Activated CD4-positive, alpha-beta memory T cell treated with anti-CD3 and anti-CD28 coated beads for 36 hours (primary cell): ENCODE data around the gene CHAD. TPM values are rescaled to one million over a fixed set of nuclear protein-coding genes. Genes with fewer than 3 reads are reported as not detected.

Experiments used
- CTCF ChIA-PET: fragments of 350-600 bp; sonication (Branson Sonifier 250); formaldehyde crosslinking; loops from one replicate; lab custom pipeline; 2021; ENCODE audit warnings: antibody characterized with exemption, inconsistent platforms; lab: Charles Lee
- POLR2A ChIA-PET: fragments of 350-600 bp; sonication (Branson Sonifier 250); formaldehyde crosslinking; loops from one replicate; lab custom pipeline; 2021; ENCODE audit warnings: antibody characterized with exemption; lab: Charles Lee
- DNase-seq: peaks from one replicate; pipeline ENCODE4 v3.0.0-alpha.2; 2020
- H3K27ac Mint-ChIP-seq: one replicate; pipeline ENCODE4 v1.8.0; 2021; ENCODE audit warnings: mixed read lengths
- H3K27me3 Mint-ChIP-seq: one replicate; pipeline ENCODE4 v1.8.0; 2021; ENCODE audit warnings: mixed read lengths
- H3K36me3 Mint-ChIP-seq: one replicate; pipeline ENCODE4 v1.8.0; 2021; ENCODE audit warnings: mixed read lengths
- H3K4me1 Mint-ChIP-seq: one replicate; pipeline ENCODE4 v1.8.0; 2021; ENCODE audit warnings: low read depth, mixed read lengths
- H3K4me3 Mint-ChIP-seq: one replicate; pipeline ENCODE4 v1.8.0; 2021; ENCODE audit warnings: mild to moderate bottlenecking, mixed read lengths
- H3K9me3 Mint-ChIP-seq: one replicate; pipeline ENCODE4 v1.8.0; 2021; ENCODE audit warnings: mixed read lengths
- intact Hi-C: fragments of 100-400 bp; cut with micrococcal nuclease; formaldehyde crosslinking; loops from one replicate; pipeline ENCODE4 v1.15.1; 2023
- total RNA-seq, 2 experiments: library from RNA; stranded (reverse); gene quantifications; one replicate each; pipeline ENCODE4 v1.2.3, GENCODE V29; 2021

Gene CHAD
- total RNA-seq, 2 experiments from 2014 or later: not detected

DNA sequence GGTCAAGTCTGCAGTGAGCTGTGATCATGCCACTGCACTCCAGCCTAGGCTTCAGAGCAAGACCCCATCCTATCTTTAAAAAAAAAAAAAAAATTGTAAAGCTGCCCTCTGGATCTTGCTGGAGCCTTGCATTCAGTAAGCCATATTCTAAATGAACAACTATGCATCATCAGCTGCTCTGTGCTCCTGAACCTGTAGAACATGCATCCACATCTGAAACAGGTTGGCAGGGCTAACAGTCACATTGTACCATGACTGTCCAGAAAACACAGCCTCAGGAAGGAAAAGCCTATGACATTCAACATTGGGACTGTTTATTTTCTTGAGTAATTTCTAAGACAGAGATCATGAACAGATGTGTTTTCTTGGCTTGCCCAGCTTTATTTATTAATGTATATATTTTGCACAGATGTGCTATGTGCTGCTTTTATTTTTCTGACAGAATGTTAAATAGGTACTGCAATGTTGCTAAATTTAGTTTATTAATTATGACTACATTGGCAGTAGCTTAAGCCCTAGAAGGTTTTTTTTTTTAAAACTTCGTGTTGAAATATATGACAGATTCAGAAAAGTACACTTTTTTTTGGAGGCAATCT lies 22.9 kb downstream of the CHAD start:
- intact Hi-C loops: no loop called here
- no peaks in the 10 kb centered on the region for H3K27me3 Mint-ChIP-seq

DNA sequence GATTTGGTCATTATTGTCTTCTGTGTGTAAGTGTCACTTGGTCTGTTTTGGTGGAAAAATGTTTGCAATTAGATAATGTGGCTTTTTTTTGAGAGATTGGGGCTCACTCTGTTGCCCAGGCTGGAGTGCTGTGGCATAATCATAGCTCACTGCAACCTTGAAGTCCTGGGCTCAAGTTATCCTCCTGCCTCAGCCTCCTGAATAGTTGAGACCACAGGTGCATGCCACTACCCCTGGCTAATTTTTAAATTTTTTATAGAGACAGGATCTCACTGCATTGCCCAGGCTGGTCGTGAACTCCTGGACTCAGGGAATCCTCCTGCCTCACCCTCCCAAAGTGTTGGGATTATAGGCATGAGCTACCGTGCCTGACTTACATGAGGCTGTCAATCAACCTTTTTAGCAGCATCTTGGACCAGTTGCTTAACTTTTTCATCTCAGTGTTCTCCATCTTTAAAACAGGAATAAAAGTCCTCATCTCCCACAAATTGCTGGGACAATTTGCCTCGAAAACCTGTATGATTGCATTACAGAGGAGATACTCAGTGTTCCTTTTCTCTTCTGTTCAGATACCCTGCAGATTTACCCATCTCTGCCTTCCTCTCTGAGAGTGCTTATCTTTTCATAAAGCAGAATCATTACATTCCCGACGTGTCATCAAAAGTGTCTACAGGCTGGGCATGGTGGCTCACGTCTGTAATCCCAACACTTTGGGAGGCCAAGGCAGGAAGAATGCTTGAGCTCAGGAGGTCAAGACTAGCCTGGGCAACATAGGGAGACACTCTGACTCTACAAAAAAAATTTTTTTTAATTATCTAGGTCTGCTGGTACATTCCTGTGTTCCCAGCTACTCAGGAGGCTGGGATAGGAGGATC lies 23.6 kb downstream of the CHAD start:
- no peak overlapping the region for H3K27ac Mint-ChIP-seq
- no peaks in the 10 kb centered on the region for H3K36me3 Mint-ChIP-seq
- CTCF ChIA-PET: no interaction called here
- H3K4me1 Mint-ChIP-seq: no peaks in the 10 kb centered on the region
- H3K9me3 Mint-ChIP-seq: no peaks in the 10 kb centered on the region
- intact Hi-C loops: no loop called here
- DNase-seq: no peak
- H3K4me3 Mint-ChIP-seq: no peak overlapping the region
- no peaks in the 10 kb centered on the region for H3K27me3 Mint-ChIP-seq
- POLR2A ChIA-PET: no interaction called here

More for the DNA sequence above, 22.9 kb downstream of the CHAD start:
- DNase-seq: no peak
- no peaks in the 10 kb centered on the region for H3K36me3 Mint-ChIP-seq
- CTCF ChIA-PET: no interaction called here
- H3K9me3 Mint-ChIP-seq: no peaks in the 10 kb centered on the region
- POLR2A ChIA-PET: no interaction called here
- no peak overlapping the region for H3K27ac Mint-ChIP-seq
- H3K4me1 Mint-ChIP-seq: no peaks in the 10 kb centered on the region
- H3K4me3 Mint-ChIP-seq: no peak overlapping the region

- CTCF ChIA-PET: interaction anchor here (0.9 kb wide), 1 partner anchor 46 kb away, joined by 3 read pairs; no protein-coding TSS in a partner anchor
- intact Hi-C loops: no loop called here
- DNase-seq: no peak
- H3K4me1 Mint-ChIP-seq: no peaks in the 10 kb centered on the region
- no peaks in the 10 kb centered on the region for H3K36me3 Mint-ChIP-seq
- no peak overlapping the region for H3K4me3 Mint-ChIP-seq
- H3K9me3 Mint-ChIP-seq: no peaks in the 10 kb centered on the region
- POLR2A ChIA-PET: interaction anchor here (1.2 kb wide), 1 partner anchor 18 kb away, joined by 3 read pairs; no protein-coding TSS in a partner anchor
- no peaks in the 10 kb centered on the region for H3K27me3 Mint-ChIP-seq
- H3K27ac Mint-ChIP-seq: no peak overlapping the region
Measured at GRCh38 chr17:50443505-50443974, 25.1 kb downstream of the CHAD start.

GRCh38 chr17:50440838-50441829 lies 27.5 kb downstream of the CHAD start:
- Mint-ChIP-seq H3K27ac (no peak overlapping the region), H3K9me3 (no peaks in the 10 kb centered on the region), H3K27me3 (no peaks in the 10 kb centered on the region), H3K4me1 (no peaks in the 10 kb centered on the region), H3K36me3 (no peaks in the 10 kb centered on the region), H3K4me3 (no peak overlapping the region)
- intact Hi-C loops: no loop called here
- DNase-seq: no peak
- ChIA-PET CTCF (no interaction called here), POLR2A (no interaction called here)

GRCh38 chr17:50440172-50440837 lies 28.4 kb downstream of the CHAD start:
- intact Hi-C loops: no loop called here
- Mint-ChIP-seq H3K4me1 (no peaks in the 10 kb centered on the region), H3K27ac (no peak overlapping the region), H3K36me3 (no peaks in the 10 kb centered on the region), H3K27me3 (no peaks in the 10 kb centered on the region), H3K9me3 (no peaks in the 10 kb centered on the region), H3K4me3 (no peak overlapping the region)
- ChIA-PET CTCF (no interaction called here), POLR2A (no interaction called here)
- DNase-seq: no peak

DNA sequence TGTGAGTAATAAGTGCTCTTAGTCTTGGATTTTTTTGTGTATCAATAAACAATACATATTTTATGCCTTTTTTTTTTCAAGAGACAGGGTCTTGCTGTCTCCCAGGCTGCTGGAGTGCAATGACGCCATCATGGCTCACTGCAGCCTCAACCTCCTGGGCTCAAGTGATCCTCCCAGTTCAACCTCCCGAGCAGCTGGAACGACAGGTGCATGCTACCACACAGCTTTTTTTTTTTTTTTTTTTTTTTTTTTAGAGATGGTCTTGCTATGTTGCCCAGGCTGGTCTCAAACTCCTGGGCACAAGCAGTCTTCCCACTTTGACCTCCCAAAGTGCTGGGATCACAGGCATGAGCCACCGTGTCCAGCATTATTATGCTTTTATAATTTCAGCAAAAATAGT lies 29.7 kb downstream of the CHAD start:
- Mint-ChIP-seq H3K27ac (no peak overlapping the region), H3K4me1 (no peaks in the 10 kb centered on the region), H3K36me3 (no peaks in the 10 kb centered on the region), H3K27me3 (no peaks in the 10 kb centered on the region), H3K4me3 (no peak overlapping the region), H3K9me3 (no peaks in the 10 kb centered on the region)
- POLR2A ChIA-PET: no interaction called here
- intact Hi-C loops: no loop called here
- CTCF ChIA-PET: no interaction called here
- DNase-seq: no peak

DNA sequence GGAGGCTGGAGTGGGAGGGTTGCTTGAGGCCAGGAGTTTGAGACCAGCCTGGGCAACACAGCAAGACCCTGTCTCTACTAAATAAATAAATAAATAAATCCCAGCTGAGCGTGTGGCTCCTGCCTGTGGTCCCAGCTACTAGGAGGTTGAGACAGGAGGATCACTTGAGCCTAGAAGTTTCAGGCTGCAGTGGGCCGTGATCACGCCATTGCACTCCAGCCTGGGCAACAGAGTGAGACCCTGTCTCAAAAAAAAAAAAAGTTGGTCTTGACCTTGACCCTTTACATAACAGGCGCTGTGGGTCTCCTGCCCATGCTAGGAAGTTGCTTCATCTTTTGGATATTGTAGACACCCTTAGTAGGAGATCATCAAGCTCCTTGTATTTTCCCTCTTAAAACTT lies 31.3 kb downstream of the CHAD start:
- CTCF ChIA-PET: no interaction called here
- DNase-seq: no peak

DNA sequence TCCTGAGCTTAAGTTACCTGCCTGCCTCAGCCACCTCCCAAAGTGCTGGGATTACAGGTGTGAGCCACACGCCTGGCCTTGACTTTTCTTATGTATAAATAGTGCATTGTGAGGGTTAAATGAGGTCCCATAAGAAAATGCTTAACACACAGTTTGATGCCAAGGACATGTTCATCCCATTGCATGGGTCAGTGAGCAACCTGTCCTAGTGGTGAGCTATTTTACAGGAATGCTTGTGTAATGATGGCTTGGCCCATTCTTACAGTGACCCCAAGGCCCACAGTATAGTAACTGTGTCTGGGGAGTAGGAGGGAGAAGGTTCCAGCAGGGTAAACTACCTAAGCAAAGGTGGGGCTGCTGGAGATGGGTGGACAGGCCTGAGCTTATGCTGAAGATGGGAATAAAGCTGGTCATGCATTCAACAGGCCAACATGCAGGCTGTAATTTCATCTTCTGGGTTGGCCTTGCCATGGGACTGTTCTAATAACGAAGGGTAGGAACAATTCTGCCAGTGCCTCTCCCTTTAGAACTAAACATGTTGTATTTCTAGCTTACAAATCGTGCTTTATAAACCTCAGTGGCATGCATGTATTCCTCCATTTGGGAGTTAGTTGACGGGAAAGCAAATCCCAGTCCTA lies 36.4 kb downstream of the CHAD start:
- Mint-ChIP-seq H3K27ac (no peak overlapping the region), H3K9me3 (no peaks in the 10 kb centered on the region), H3K4me1 (peaks cover 7% of the 10 kb centered on the region), H3K4me3 (no peak overlapping the region), H3K36me3 (no peaks in the 10 kb centered on the region), H3K27me3 (no peaks in the 10 kb centered on the region)
- DNase-seq: no peak
- intact Hi-C loops: no loop called here
- ChIA-PET POLR2A (no interaction called here), CTCF (interaction anchor here (0.9 to 1.3 kb wide), 2 partner anchors 10 to 47 kb away, joined by 3 read pairs; no protein-coding TSS in a partner anchor)

More for the DNA sequence above, 31.3 kb downstream of the CHAD start:
- no peaks in the 10 kb centered on the region for H3K36me3 Mint-ChIP-seq
- H3K4me1 Mint-ChIP-seq: no peaks in the 10 kb centered on the region
- intact Hi-C loops: no loop called here
- POLR2A ChIA-PET: no interaction called here
- H3K27ac Mint-ChIP-seq: no peak overlapping the region
- no peaks in the 10 kb centered on the region for H3K9me3 Mint-ChIP-seq
- H3K27me3 Mint-ChIP-seq: no peaks in the 10 kb centered on the region
- H3K4me3 Mint-ChIP-seq: no peak overlapping the region

GRCh38 chr17:50430821-50431618 lies 37.7 kb downstream of the CHAD start:
- intact Hi-C loops: no loop called here
- H3K9me3 Mint-ChIP-seq: no peaks in the 10 kb centered on the region
- H3K4me1 Mint-ChIP-seq: peaks cover 14% of the 10 kb centered on the region
- ChIA-PET POLR2A (interaction anchor here (0.9 kb wide), 1 partner anchor 34 kb away, joined by 4 read pairs; the partner anchor contains the start of gene LRRC59), CTCF (interaction anchor here (0.9 to 2.6 kb wide), 5 partner anchors 9 to 159 kb away, joined by 3 to 9 read pairs (median 3); partner anchors contain the start of gene LRRC59)
- H3K27me3 Mint-ChIP-seq: no peaks in the 10 kb centered on the region
- no peak overlapping the region for H3K4me3 Mint-ChIP-seq
- no peak overlapping the region for H3K27ac Mint-ChIP-seq
- no peak for DNase-seq
- H3K36me3 Mint-ChIP-seq: no peaks in the 10 kb centered on the region

GRCh38 chr17:50429793-50430192 lies 38.9 kb downstream of the CHAD start:
- no peak for DNase-seq
- H3K27ac Mint-ChIP-seq: no peak overlapping the region
- CTCF ChIA-PET: interaction anchor here (0.9 to 2.6 kb wide), 3 partner anchors 33 to 158 kb away, joined by 3 to 9 read pairs (median 3); partner anchors contain the start of gene LRRC59
- intact Hi-C loops: no loop called here
- H3K4me3 Mint-ChIP-seq: no peak overlapping the region
- H3K4me1 Mint-ChIP-seq: peaks cover 19% of the 10 kb centered on the region
- no peaks in the 10 kb centered on the region for H3K27me3 Mint-ChIP-seq
- no peaks in the 10 kb centered on the region for H3K9me3 Mint-ChIP-seq
- POLR2A ChIA-PET: no interaction called here
- no peaks in the 10 kb centered on the region for H3K36me3 Mint-ChIP-seq
